GM10248 (cell line): ENCODE results near the gene THEMIS.
"Not testable (repeated sequence)": the region's sequence is repeated elsewhere in the genome, so short reads cannot be mapped to it uniquely, and the experiment has no call there.

Experiments used
- CTCF ChIA-PET: fragments of 300-600 bp; sonication (Branson Sonifier 250); formaldehyde crosslinking; extraction: SDS; loops from one replicate; lab custom pipeline; 2021; ENCODE audit warnings: antibody characterized with exemption; lab: Yijun Ruan, JAX
- POLR2A ChIA-PET: fragments of 350-650 bp; sonication (Branson Sonifier 250); formaldehyde crosslinking; extraction: SDS; loops from one replicate; lab custom pipeline; 2020; ENCODE audit warnings: antibody characterized with exemption; lab: Yijun Ruan, JAX
- DNase-seq: peaks from one replicate; pipeline ENCODE4 v3.0.0; 2012; ENCODE audit errors: extremely low spot score
- CTCF ChIP-seq: IDR thresholded peaks from 2 replicates; pipeline ENCODE4 v1.5.1; 2012; ENCODE audit warnings: mild to moderate bottlenecking, low read depth; ENCODE audit errors: extremely low read depth, missing control alignments, control extremely low read depth

THEMIS gene

GRCh38 chr6:127932708-127933107, 31.9 kb upstream of the THEMIS start:
- ChIA-PET POLR2A (no interaction called here), CTCF (no interaction called here)
- no peak for DNase-seq
- no peak for TF ChIP-seq CTCF

- DNase-seq, POLR2A ChIA-PET, CTCF ChIA-PET: not testable (repeated sequence)
These were observed 25.6 kb upstream of the THEMIS start for GRCh38 chr6:127926441-127926840.

GRCh38 chr6:127924440-127924839, 23.6 kb upstream of the THEMIS start:
- CTCF ChIA-PET: no interaction called here

GRCh38 chr6:127924031-127924430, 23.2 kb upstream of the THEMIS start:
- no peak for TF ChIP-seq CTCF
- POLR2A ChIA-PET: no interaction called here
- CTCF ChIA-PET: no interaction called here
- no peak for DNase-seq

More at GRCh38 chr6:127924440-127924839, 23.6 kb upstream of the THEMIS start:
- POLR2A ChIA-PET: no interaction called here
- no peak for TF ChIP-seq CTCF
- DNase-seq: no peak

GRCh38 chr6:127923135-127923534, 22.3 kb upstream of the THEMIS start:
- TF ChIP-seq CTCF: no peak
- no peak for DNase-seq
- CTCF ChIA-PET: interaction anchor here (1.2 kb wide), 1 partner anchor 16 kb away, joined by 3 read pairs; no protein-coding TSS in a partner anchor
- POLR2A ChIA-PET: no interaction called here

GRCh38 chr6:127921982-127922381, 21.1 kb upstream of the THEMIS start:
- no peak for TF ChIP-seq CTCF

GRCh38 chr6:127920804-127921203, 19.9 kb upstream of the THEMIS start:
- DNase-seq: no peak
- ChIA-PET POLR2A (no interaction called here), CTCF (interaction anchor here (1.9 kb wide), 2 partner anchors 11 to 22 kb away, joined by 4 to 5 read pairs; no protein-coding TSS in a partner anchor)
- TF ChIP-seq CTCF: no peak

More at GRCh38 chr6:127921982-127922381, 21.1 kb upstream of the THEMIS start:
- DNase-seq: no peak
- CTCF ChIA-PET: interaction anchor here (1.9 kb wide), 2 partner anchors 12 to 21 kb away, joined by 4 to 5 read pairs; no protein-coding TSS in a partner anchor
- POLR2A ChIA-PET: no interaction called here
